HG03442 (cell line): ENCODE results near the gene KRT33A.
"Not testable (repeated sequence)": the region's sequence is repeated elsewhere in the genome, so short reads cannot be mapped to it uniquely, and the experiment has no call there.

ENCODE experiments used
- ATAC-seq: cut with Tn5 transposase; IDR thresholded peaks from one replicate; pipeline ENCODE4 v1.9.1; 2021; ENCODE audit warnings: mild to moderate bottlenecking, moderate library complexity; ENCODE audit not compliant: unreplicated experiment

The KRT33A gene

DNA sequence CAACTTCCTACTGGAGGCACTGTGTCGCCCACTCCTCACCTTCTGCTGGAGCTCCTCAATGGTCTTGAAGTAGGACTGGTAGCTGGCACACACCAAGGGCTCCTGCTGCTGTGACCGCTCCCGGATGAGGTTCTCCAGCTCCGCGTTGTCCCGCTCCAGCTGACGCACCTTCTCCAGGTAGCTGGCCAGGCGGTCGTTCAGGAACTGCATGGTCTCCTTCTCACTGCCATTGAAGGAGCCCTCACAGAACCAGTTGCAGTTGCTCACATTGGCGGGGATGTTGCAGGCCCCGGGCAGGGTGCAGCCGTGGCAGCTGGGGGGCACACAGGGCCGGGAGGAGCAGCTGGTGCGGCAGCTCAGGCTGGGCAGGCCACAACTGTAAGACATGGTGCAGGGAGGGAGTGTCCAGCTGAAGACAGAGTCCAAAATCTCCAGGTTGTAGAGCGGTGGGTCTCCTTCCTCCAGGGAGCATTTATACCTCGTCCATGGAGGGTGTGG lies at the start of gene KRT33A:
KRT33A (minus strand) TSS at position 448 of the 498 bp plus-strand sequence; CDS start at position 387, 61 bp downstream.
- ATAC-seq = not testable (repeated sequence)

DNA sequence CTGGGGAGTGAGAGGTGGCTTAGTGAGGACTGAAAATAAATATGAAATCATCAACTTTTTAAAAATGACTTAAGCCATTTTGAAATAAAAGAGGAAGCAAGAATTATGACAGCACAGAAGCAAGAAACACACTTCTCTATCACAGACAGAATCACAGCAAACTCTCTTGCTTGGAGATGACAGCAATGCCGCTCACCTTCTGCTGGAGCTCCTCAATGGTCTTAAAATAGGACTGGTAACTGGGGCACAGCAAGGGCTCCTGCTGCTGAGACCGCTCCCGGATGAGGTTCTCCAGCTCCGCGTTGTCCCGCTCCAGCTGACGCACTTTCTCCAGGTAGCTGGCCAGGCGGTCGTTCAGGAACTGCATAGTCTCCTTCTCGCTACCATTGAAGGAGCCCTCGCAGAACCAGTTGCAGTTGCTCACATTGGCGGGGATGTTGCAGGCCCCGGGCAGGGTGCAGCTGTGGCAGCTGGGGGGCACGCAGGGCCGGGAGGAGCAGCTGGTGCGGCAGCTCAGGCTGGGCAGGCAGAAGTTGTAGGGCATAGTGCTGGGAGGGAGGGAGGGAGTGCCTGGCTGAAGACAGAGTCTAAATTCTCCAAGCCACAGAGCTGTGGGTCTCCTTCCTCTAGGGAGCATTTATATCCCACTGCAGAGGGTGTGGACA lies 46.5 kb upstream of the KRT33A start, which contains the start of gene KRT31:
KRT31 (minus strand) TSS at position 613 of the 665 bp plus-strand sequence; CDS start at position 544, 69 bp downstream.
- no peak for ATAC-seq

DNA sequence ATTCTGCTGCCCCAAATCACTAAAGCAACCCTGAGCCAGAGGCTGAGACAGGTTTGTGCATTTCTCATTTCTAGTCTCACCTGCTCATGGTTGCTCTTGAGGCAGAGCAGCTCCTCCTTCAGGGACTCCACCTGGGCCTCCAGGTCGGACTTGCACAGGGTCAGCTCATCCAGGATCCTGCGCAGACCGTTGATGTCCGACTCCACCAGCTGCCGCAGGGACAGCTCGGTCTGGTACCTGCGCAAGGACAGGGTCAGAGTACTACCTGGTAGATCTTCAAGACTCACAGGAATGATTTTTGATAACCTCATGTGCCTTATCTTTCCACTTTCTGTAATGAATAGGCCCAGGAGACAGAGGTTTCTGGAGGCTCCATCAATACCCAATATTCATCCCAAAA lies 45.7 kb upstream of the KRT33A start:
- no peak for ATAC-seq

DNA sequence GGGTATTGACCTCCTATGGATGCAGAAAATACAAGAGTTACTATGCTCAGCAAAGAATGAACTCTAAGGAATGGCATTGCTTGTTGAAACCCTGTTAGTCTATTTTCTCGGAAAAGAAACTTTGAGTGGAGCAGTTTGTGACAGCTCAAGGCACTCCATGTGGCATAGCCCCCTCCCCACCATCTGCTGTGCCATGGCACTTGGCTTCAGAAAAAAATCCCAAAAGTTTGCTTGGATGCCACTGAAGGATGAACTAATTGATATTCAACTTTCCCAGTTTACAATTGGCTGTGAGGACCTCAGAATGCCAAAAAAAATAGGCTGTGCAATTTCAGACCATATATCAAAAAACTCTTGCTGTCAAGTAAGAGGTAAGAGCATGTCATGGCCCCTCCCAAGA lies 45.0 kb upstream of the KRT33A start:
- ATAC-seq = no peak

DNA sequence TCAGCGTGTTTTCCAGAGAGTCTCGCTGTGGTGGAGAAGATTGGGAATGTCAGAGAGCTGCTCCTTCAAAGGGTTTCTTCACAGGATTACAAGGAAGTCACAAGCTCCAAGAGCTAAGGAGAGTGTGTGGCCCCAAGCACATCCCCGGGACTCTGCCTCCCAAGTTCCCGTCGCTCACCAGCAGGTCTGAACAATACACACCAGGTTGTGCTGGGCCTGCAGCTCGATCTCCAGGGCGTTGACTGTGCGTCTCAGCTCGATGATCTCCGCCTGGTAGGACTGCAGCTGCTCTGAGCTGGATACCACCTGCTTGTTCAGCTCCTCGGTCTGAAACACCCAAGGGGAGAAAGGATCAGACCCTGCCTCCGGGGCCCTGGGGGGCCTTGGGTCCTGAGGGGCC lies 44.4 kb upstream of the KRT33A start:
- not testable (repeated sequence) for ATAC-seq

DNA sequence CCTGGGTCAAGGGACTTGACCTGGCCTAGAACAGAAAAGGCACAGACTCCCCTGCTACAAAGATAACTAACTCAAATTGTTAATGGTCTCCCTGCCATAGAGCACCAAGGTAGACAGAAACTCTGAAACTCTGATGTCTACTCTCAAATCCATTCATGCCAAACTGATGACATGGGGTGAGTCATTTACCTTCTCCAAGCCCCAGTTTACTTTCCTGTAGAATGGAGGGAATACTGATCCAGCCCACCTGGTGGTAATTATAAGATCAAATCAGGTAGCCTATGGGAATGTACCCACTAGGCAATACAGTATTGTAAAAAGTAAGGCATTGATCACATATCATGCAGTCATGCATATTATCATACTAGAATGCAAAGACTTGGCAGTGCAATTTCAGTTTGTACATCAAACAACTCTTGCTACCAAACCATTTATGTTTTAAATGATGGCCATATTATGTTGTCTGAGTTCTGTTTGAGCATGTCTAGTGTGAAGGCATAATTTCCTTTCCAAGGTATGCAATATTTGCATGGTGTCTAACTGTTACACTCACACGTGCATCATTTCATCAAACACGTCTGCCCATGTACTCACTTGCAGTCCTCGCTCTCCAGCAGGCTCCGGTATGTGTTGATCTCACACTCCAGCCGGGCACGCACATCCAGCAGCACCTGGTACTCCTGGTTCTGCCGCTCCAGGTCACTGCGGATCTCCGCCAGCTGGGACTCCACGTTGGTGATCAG lies 43.8 kb upstream of the KRT33A start:
- no peak for ATAC-seq

DNA sequence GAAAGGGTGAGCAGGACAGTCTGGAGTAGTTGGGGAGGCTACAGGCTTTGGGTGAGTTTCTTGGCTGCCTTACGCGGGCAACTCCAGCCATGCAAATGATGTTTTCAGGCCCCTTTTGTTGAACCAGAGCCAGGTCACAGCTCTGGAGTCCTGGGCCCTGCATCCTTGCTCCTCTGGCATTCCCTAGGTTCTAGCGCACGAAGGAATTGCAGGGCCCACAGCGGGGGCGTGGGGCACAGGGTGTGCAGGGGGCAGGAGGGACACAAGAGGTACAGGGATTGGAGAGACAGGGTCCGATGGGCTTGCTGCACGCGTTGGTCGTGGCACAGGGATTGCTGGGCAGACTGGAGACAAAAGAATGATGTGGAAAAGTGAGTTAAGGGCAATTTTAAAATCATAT lies 43.2 kb upstream of the KRT33A start:
- ATAC-seq = no peak

DNA sequence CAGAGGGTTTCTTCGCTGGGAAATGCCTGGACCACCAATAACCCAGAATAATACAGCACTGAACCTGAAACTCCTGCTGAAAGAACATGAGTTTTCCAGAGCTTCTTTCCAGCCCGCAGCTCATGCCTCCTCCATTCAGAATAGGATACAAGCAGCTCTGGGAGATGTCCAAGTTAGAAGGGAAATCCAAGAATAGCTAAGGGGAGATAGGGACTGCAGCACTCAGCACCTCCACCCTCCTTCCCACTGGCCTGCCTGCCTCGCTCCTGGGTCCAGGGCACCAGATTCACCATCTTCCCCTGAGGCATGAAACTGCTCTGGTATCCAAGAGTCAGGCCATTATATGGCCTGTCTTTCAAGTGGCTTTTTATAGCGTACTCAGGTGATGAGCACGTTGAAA lies 42.7 kb upstream of the KRT33A start:
- ATAC-seq = no peak

DNA sequence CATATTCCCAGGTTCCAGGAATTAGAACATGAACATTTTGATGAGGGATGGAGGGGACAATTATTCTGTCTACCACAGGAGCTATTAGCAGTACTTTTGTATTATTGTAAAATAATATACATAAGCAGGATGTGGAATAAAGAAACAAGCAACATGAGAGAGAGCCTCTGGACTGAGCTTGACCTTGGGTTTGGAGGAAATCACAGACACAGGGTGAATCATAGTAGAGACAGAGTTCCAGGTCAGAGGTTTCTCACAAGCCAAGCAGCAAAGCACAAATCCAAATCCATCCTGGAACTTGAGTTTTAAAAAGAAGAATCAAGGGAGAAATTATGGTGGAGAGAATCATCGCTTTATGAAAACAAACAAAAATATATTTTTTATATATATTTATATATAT lies 41.6 kb upstream of the KRT33A start:
- no peak for ATAC-seq

DNA sequence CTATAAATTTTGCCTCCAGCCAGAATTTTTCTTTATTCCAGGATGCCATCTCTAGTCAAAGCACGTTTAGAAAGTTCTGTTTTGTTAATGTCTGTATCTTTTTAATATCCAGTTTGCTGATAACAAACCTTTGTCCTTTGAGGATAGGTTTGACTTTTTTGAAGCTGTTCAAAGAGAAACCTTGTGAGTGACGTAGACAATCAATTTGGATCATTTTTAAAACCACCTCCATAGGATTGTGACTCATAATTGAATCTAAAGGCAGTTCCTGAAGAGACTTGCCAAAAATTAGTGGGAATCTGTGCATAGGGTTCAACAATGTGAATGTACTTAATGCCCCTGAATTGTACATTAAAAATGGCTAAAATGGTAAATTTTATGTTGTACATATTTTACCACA lies 40.9 kb upstream of the KRT33A start:
- ATAC-seq = no peak

DNA sequence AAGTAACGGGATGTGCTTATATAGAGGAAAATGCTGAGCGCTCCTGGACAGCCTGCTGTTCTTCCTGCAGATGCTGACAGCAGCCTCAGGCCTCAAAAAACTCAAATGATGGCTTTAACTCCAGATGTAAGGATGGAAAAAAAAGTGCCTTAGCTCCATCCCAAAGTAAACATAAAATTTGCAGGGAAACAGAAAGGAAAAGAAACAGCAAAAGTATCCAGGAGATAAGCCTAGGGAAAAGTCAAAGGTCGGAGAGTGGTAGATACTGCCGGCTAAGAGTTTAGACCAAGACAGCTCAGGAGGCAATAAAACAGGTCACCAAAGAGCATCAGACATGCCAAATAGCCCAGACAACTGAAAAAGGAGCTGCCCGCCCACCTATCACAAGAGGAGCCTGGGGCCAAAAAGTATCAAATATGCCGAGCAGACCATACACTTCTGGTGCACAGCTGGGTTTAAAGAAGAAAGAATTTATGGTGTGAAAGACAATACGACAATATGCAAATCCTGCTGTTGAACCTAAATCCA lies 39.8 kb upstream of the KRT33A start:
- ATAC-seq = no peak

DNA sequence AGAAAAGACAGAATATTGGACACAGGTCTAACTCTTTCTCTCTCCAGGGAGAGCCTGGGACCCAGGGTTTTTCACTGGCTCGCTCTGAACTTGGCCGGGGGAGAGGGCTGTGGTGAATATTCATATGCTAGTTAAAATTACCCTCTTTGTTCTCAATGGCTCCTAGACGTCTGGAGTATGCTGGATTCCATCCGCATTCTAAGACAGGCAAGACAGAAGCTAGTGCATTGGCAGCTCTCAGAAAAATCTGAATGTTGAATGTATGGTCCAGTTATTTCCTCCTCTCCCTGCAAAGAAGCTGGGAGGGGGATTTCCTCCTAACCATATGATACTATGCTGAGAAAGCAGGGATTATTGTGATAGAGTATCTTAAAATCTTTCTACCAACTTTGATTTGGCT lies 37.0 kb upstream of the KRT33A start:
- ATAC-seq = no peak

DNA sequence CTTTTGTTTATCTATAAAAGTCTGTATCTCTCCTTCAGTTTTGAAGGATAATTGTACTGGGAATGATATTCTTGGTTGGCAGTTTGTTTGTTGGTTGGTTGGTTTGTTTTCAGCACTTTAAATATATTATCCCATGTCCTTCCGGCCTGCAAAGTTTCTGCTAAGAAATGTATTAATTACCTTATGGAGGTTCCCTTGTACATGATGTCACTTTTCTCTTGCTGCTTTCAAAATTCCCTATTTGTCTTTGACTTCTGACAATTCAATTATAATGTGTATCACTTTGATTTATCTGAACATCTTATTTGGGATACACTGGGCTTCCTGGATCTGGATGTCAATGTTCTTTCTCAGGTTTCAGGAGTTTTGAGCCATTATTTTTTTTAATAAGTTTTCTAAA lies 35.6 kb upstream of the KRT33A start:
- ATAC-seq = no peak

DNA sequence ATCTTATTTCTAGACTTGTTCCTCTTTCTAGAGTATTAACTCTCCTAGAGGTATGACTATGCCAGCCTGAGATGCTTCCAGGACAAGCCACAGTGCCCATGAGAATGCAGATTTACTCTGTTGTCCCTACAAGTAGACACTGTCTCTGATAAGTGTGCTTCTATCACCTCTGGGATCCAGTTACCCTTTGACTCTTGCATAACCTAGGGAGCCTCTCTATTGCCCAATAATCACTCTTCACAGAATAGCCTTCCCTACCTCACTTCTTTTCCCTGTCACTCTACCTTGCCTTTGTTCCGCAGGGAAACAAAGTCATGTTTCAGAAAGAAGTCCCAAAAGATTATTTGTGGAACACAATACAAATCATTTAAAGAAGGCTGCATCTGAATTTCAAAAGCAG lies 33.1 kb upstream of the KRT33A start:
- no peak for ATAC-seq

DNA sequence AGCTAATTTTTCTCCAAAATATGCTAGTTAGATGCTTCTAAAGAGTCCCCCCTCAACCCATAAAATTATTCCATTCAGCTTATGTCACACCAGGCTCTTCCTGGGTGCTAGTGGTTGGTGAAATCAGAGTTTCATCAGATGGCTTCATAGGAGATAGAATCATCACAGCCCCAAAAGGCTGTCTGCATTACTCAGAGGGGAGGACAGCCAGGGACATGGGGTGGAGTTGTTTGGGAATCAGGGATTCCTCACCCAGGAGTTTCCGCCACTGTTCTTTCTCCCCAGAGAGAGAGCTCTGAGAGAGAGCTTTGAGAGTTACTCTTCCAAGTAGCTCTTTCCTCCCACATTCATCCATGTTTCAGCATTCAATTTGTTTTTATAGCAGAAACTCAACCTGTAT lies 31.8 kb upstream of the KRT33A start:
- ATAC-seq = no peak

DNA sequence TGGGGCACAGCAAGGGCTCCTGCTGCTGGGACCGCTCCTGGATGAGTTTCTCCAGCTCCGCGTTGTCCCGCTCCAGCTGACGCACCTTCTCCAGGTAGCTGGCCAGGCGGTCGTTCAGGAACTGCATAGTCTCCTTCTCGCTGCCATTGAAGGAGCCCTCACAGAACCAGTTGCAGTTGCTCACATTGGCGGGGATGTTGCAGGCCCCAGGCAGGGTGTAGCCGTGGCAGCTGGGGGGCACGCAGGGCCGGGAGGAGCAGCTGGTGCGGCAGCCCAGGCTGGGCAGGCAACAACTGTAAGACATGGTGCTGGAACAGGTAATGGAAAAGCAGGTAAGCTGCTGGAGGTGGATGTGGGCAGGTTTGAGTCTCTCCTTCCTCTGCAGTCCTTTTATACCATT lies 31.3 kb upstream of the KRT33A start, which contains the start of gene KRT34:
KRT34 (minus strand) TSS at position 364 of the 400 bp plus-strand sequence; CDS start at position 304, 60 bp downstream.
- not testable (repeated sequence) for ATAC-seq

DNA sequence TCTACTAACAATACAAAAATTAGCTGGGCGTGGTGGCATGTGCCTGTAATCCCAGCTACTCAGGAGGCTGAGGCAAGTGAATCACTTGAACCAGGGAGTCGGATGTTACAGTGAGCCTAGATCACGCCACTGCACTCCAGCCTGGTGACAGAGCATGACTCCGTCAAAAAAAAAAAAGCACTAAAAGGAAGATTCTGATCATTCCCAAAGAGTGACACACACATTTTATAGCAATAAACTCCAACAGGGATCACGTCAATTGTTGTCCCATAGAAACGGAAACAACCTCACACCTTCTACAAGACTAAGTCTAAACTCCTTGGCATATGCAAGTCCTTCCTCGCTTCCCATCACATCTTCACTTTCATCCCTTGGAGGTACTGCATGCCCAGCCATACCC lies 29.5 kb upstream of the KRT33A start:
- ATAC-seq = not testable (repeated sequence)

DNA sequence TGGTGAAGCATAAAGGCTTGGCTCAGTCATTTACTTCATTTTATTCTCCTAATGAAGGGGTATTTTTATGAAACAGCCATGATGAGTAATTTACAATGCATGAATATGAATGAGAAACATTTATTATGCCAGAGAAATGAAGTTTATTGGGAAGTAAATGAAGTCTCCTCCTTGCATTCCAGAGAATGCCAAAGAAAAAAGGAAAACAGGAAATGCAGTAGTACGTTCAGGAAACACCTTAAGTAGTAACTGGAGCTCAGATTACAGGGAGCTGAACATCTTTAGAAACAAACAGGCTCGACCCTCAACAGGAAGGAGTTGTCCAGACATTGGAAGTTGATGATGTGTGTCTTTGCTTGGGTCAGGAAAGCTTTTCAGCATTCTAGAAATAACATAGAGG lies 26.9 kb upstream of the KRT33A start:
- ATAC-seq = no peak

DNA sequence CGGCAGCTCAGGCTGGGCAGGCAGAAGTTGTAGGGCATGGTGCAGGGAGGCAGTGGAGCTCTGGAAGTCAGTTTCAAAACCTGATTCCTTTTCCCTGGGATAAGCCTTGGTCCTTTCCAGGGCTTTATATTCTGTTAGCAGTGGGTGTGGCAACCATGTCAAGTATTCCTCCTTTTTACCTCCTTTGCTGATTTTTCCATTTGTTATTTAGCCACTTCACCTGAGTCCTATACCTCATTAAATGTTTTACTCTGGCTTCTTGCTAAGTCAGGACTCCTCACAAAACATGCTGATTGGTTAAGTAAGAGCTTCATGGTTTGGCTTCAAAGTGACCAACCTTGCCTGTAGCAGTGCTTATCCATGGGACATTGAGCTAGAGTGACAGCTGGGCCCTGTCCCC lies 19.1 kb upstream of the KRT33A start, which contains the start of gene KRT33B:
KRT33B (minus strand) TSS at position 101 of the 400 bp plus-strand sequence; CDS start at position 38, 63 bp downstream.
- no peak for ATAC-seq

DNA sequence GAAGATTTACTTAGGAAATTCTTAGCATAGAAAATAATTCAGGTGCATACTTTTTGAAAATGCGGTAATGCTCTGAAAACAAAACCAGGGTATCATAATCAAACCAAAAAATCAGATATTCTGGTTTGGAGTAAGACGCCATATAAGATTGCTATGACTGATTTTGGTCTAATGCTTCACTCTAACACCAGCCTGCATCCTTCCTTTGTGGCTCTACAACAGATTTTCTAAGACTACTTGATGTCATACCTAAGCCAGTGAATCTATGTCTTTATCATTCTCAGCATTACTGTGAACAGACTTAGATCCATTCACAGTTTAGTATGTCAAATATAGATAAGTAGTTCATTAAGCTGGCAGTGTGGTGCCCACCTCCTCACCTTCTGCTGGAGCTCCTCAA lies 18.4 kb upstream of the KRT33A start:
- no peak for ATAC-seq

DNA sequence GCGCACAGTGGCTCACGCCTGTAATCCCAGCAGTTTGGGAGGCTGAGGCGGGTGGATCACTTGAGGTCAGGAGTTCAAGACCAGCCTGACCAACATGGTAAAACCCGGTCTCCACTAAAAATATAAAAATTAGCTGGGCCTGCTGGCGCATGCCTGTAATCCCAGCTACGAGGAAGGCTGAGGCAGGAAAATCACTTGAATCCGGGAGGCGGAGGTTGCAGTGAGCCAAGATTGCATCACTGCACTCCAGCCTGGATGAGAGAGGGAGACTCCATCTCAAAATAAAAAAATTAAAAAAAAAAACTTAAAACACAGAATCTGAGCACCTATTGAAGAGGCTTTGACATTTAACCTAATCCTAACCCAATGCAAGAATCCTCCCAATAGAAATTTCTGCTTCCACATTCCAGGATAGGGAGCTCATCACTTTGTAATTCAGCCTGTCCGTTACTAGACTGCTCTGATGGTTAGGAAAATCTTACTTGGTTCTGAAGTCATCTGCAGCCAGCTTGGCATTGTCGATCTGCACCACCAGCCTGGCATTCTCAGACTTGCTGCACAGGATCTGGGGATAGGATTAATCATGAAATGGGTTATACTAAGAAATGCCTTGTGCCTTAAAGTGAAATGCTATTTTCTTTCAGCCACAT lies 16.9 kb upstream of the KRT33A start:
- ATAC-seq = no peak
